Endothelial cell (in vitro differentiated cells): ENCODE measurements around the gene CRK. TPM values are rescaled to one million over a fixed set of nuclear protein-coding genes. Genes with fewer than 3 reads are reported as not detected.
"Not testable (repeated sequence)": the region's sequence is repeated elsewhere in the genome, so short reads cannot be mapped to it uniquely, and the experiment has no call there.

Experiments
- DNase-seq: peaks from one replicate; pipeline ENCODE4 v3.0.0; 2021; ENCODE audit warnings: low spot score
- H3K27ac Mint-ChIP-seq: one replicate; pipeline ENCODE4 v1.8.0; 2021; ENCODE audit warnings: mixed read lengths, inconsistent platforms; ENCODE audit not compliant: unreplicated experiment
- H3K27me3 Mint-ChIP-seq: one replicate; pipeline ENCODE4 v1.8.0; 2021; ENCODE audit warnings: mild to moderate bottlenecking, moderate library complexity, mixed read lengths, inconsistent platforms; ENCODE audit not compliant: unreplicated experiment
- H3K36me3 Mint-ChIP-seq: one replicate; pipeline ENCODE4 v1.8.0; 2021; ENCODE audit warnings: mild to moderate bottlenecking, low read depth, mixed read lengths, inconsistent platforms; ENCODE audit not compliant: unreplicated experiment
- H3K4me1 Mint-ChIP-seq: one replicate; pipeline ENCODE4 v1.8.0; 2021; ENCODE audit warnings: mild to moderate bottlenecking, mixed read lengths, inconsistent platforms; ENCODE audit not compliant: unreplicated experiment
- H3K4me3 Mint-ChIP-seq: one replicate; pipeline ENCODE4 v1.8.0; 2021; ENCODE audit warnings: mild to moderate bottlenecking, mixed read lengths, inconsistent platforms; ENCODE audit not compliant: unreplicated experiment
- H3K9me3 Mint-ChIP-seq: one replicate; pipeline ENCODE4 v1.8.0; 2021; ENCODE audit warnings: mixed read lengths, inconsistent platforms; ENCODE audit not compliant: unreplicated experiment
- CTCF ChIP-seq: fragments of 200-600 bp; sonication (generic); IDR thresholded peaks from one replicate; pipeline ENCODE4 v1.5.0; 2021; ENCODE audit warnings: antibody characterized with exemption; ENCODE audit not compliant: unreplicated experiment
- total RNA-seq: library from RNA; stranded (reverse); fragmentation: NEBNext Ultra II Directional; extraction: Animal tissue kit (Norgen Biotek cat#: 25700); gene quantifications from one replicate; pipeline ENCODE4 v1.2.1, GENCODE V29; 2021; ENCODE audit not compliant: unreplicated experiment

Gene CRK
- total RNA-seq, 1 donor from 2014 or later = 119 TPM

- peak; percentile 11 for DNase-seq
- Mint-ChIP-seq H3K27me3 (peaks cover 6% of the 10 kb centered on the region), H3K4me1 (peaks cover 23% of the 10 kb centered on the region), H3K4me3 (peak overlapping the region; percentile 99), H3K36me3 (peaks cover 19% of the 10 kb centered on the region), H3K9me3 (no peaks in the 10 kb centered on the region), H3K27ac (peak overlapping the region; percentile 99)
- no peak for TF ChIP-seq CTCF
Measured at GRCh38 chr17:1398931-1399678, 56.9 kb downstream of the CRK start.

GRCh38 chr17:1398028-1398427 is 58.0 kb downstream of the CRK start:
- H3K4me1 Mint-ChIP-seq = peaks cover 29% of the 10 kb centered on the region
- no peaks in the 10 kb centered on the region for H3K9me3 Mint-ChIP-seq
- no peak for DNase-seq
- peaks cover 19% of the 10 kb centered on the region for H3K36me3 Mint-ChIP-seq
- TF ChIP-seq CTCF = no peak
- H3K27me3 Mint-ChIP-seq = peaks cover 6% of the 10 kb centered on the region
- peak overlapping the region; percentile 99 for H3K4me3 Mint-ChIP-seq
- peak overlapping the region; percentile 72 for H3K27ac Mint-ChIP-seq

DNA sequence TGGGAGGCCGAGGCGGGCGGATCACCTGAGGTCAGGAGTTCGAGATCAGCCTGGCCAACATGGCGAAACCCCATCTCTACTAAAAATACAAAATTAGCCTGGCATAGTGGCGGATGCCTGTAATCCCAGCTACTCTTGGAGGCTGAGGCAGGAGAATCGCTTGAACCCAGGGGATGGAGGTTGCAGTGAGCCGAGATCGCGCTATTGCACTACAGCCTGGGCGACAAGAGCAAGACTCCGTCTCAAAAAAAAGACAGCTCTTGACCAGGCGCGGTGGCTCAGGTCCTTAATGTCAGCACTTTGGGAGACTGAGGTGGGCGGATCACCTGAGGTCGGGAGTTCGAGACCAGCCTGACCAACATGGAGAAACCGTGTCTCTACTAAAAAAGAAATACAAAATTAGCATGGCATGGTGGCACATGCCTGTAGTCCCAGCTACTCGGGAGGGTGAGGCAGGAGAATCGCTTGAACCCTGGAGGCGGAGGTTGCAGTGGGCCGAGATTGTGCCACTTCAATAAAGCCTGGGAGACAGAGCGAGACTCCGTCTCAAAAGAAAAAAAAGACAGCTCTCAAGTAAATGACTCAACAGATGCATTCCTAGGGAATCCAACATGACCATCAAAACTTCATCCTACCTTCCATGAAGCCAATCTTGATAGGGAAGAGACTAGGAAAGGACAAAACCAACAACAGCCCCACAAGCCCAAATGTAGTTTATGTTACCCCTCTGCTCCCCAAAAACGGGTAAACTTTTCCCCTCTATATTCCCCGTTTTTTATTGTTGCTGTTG is 60.0 kb downstream of the CRK start:
- not testable (repeated sequence) for H3K27me3 Mint-ChIP-seq, H3K27ac Mint-ChIP-seq, H3K9me3 Mint-ChIP-seq, H3K4me3 Mint-ChIP-seq, DNase-seq
- peaks cover 37% of the 10 kb centered on the region for H3K4me1 Mint-ChIP-seq
- H3K36me3 Mint-ChIP-seq = peaks cover 15% of the 10 kb centered on the region

GRCh38 chr17:1391577-1391976 is 64.5 kb downstream of the CRK start:
- no peak overlapping the region for H3K4me3 Mint-ChIP-seq
- TF ChIP-seq CTCF = no peak
- no peaks in the 10 kb centered on the region for H3K9me3 Mint-ChIP-seq
- peaks cover 26% of the 10 kb centered on the region for H3K4me1 Mint-ChIP-seq
- H3K36me3 Mint-ChIP-seq = no peaks in the 10 kb centered on the region
- no peak for DNase-seq
- no peaks in the 10 kb centered on the region for H3K27me3 Mint-ChIP-seq
- H3K27ac Mint-ChIP-seq = no peak overlapping the region

GRCh38 chr17:1390432-1391367 is 65.3 kb downstream of the CRK start:
- Mint-ChIP-seq H3K36me3 (no peaks in the 10 kb centered on the region), H3K27ac (peak overlapping the region; percentile 77), H3K27me3 (no peaks in the 10 kb centered on the region), H3K4me1 (peaks cover 26% of the 10 kb centered on the region), H3K4me3 (peak overlapping the region; percentile 52), H3K9me3 (no peaks in the 10 kb centered on the region)
- no peak for TF ChIP-seq CTCF
- DNase-seq = no peak

DNA sequence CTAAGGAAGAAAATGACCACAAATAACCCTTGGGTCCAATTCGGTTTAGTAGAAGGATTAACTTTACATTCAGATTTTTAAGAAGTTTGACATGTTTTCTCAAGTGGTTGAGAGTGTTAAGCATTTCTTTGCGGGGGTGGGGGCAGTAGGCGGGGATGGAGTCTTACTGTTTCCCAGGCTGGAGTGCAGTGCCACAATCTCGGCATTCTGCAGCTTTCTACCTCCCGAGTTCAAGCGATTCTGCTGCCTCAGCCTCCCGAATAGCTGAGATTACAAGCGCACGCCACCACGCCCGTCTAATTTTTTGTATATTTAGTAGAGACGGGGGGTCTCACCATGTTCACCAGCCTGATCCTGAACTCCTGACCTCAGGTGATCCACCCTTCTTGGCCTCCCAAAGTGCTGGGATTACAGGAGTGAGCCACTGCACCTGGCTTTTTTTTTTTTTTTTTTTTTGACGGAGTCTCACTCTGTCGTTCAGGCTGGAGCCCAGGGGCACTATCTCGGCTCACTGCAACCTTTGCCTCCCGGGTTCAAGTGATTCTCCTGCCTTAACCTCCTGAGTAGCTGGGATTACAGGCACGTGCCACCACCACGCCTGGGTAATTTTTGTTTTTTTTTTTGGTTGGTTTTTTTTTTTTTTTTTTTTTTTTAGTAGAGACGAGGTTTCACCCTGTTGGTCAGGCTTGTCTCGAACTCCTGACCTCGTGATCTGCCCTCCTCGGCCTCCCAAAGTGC is 68.4 kb downstream of the CRK start:
- H3K36me3 Mint-ChIP-seq, H3K4me3 Mint-ChIP-seq, H3K27me3 Mint-ChIP-seq, H3K27ac Mint-ChIP-seq, DNase-seq, H3K9me3 Mint-ChIP-seq: not testable (repeated sequence)
- H3K4me1 Mint-ChIP-seq = peaks cover 22% of the 10 kb centered on the region

- H3K4me3 Mint-ChIP-seq, H3K9me3 Mint-ChIP-seq, H3K36me3 Mint-ChIP-seq, H3K27me3 Mint-ChIP-seq, DNase-seq, H3K27ac Mint-ChIP-seq: not testable (repeated sequence)
- H3K4me1 Mint-ChIP-seq = peaks cover 17% of the 10 kb centered on the region
Measured at GRCh38 chr17:1386675-1387190, 69.3 kb downstream of the CRK start.
